SK-N-SH (cell line): ENCODE results near the gene PYGB. TPM values are rescaled to one million over a fixed set of nuclear protein-coding genes. Genes with fewer than 3 reads are reported as not detected.

Experiments used
- CTCF ChIA-PET: fragments of 300-600, 350-600 bp; formaldehyde crosslinking; extraction: SDS; loops from one replicate; lab custom pipeline; 2021; lab: Yijun Ruan, JAX
- POLR2A ChIA-PET: fragments of 350-600 bp; sonication (Branson Sonifier 250); formaldehyde crosslinking; extraction: SDS; loops from one replicate; lab custom pipeline; 2020; ENCODE audit warnings: antibody characterized with exemption, inconsistent platforms; lab: Yijun Ruan, JAX
- DNase-seq: peaks from one replicate; pipeline ENCODE4 v3.0.0; 2012
- H2AFZ ChIP-seq: fragments of 200-600 bp; sonication (generic); 2 replicates; pipeline ENCODE4 v1.8.1; 2016; ENCODE audit warnings: antibody characterized with exemption, mild to moderate bottlenecking, low read depth
- H3F3A ChIP-seq: fragments of 200-600 bp; sonication (generic); replicated peaks from 2 replicates; pipeline ENCODE3; 2016; ENCODE audit warnings: antibody characterized with exemption, mild to moderate bottlenecking; ENCODE audit not compliant: insufficient read depth
- H3K27ac ChIP-seq, 2 experiments: fragments of 200-500 bp in 1 of 2; fragments of 200-600 bp in 1 of 2; sonication (Bioruptor generic) in 1 of 2; sonication (generic), shearing (Covaris generic) in 1 of 2; 2 replicates each; pipeline versions ENCODE4 v1.5.1 to v1.6.1; 2014 to 2016; ENCODE audit warnings: low read depth in 2 of 2, inconsistent platforms in 1 of 2, low read length in 1 of 2, mild to moderate bottlenecking in 1 of 2, mixed read lengths in 1 of 2
- H3K27me3 ChIP-seq: fragments of 200-600 bp; sonication (generic), shearing (Covaris generic); 2 replicates; pipeline ENCODE4 v1.6.1; 2016; ENCODE audit warnings: mixed run types; ENCODE audit not compliant: insufficient read depth
- H3K36me3 ChIP-seq, 2 experiments: fragments of 200-500 bp in 1 of 2; fragments of 200-600 bp in 1 of 2; sonication (Bioruptor generic) in 1 of 2; sonication (generic) in 1 of 2; replicated peaks in 1 of 2; 2 replicates each; pipeline versions ENCODE3 to v1.5.1; 2014 to 2016; ENCODE audit warnings: low read length in 1 of 2, mild to moderate bottlenecking in 1 of 2; ENCODE audit not compliant: insufficient read depth in 2 of 2, control insufficient read depth in 1 of 2
- H3K4me1 ChIP-seq, 2 experiments: fragments of 200-500 bp in 1 of 2; fragments of 200-600 bp in 1 of 2; sonication (Bioruptor generic) in 1 of 2; sonication (generic), shearing (Covaris generic) in 1 of 2; 2 replicates each; pipeline versions ENCODE4 v1.5.1 to v1.6.1; 2014 to 2016; ENCODE audit warnings: low read depth in 1 of 2, low read length in 1 of 2, mixed run types in 1 of 2; ENCODE audit not compliant: insufficient read depth in 2 of 2, control insufficient read depth in 1 of 2
- H3K4me2 ChIP-seq: fragments of 200-600 bp; sonication (generic), shearing (Covaris generic); 2 replicates; pipeline ENCODE4 v1.6.1; 2017; ENCODE audit warnings: mixed run types
- H3K4me3 ChIP-seq, 2 experiments: fragments of 200-500 bp in 1 of 2; fragments of 200-600 bp in 1 of 2; sonication (Bioruptor generic) in 1 of 2; sonication (generic), shearing (Covaris generic) in 1 of 2; 2 replicates each; pipeline versions ENCODE4 v1.5.1 to v1.8.1; 2014 to 2016; ENCODE audit warnings: low read depth in 2 of 2, inconsistent platforms in 1 of 2, low read length in 1 of 2, mild to moderate bottlenecking in 1 of 2, mixed read lengths in 1 of 2, moderate library complexity in 1 of 2
- H3K79me2 ChIP-seq: fragments of 200-600 bp; sonication (generic); 2 replicates; pipeline ENCODE4 v1.8.1; 2017; ENCODE audit warnings: mild to moderate bottlenecking; ENCODE audit not compliant: insufficient read depth
- H3K9ac ChIP-seq: fragments of 200-600 bp; sonication (generic); 2 replicates; pipeline ENCODE4 v1.6.1; 2017; ENCODE audit warnings: mixed run types
- H3K9me2 ChIP-seq: fragments of 200-600 bp; sonication (generic); 2 replicates; pipeline ENCODE4 v1.6.1; 2017; ENCODE audit warnings: mixed run types
- H3K9me3 ChIP-seq: fragments of 200-600 bp; sonication (generic); 2 replicates; pipeline ENCODE4 v1.6.1; 2017; ENCODE audit warnings: mixed run types, mild to moderate bottlenecking, moderate library complexity
- H4K20me1 ChIP-seq: fragments of 200-600 bp; sonication (generic); 2 replicates; pipeline ENCODE4 v1.6.1; 2017; ENCODE audit warnings: mild to moderate bottlenecking, mixed run types; ENCODE audit not compliant: insufficient read depth
- CHD2 ChIP-seq: fragments of 150-350 bp; IDR thresholded peaks from 2 replicates; pipeline ENCODE4 v1.6.1; 2018; ENCODE audit warnings: low read length; ENCODE audit not compliant: partially characterized antibody
- ELF1 ChIP-seq: IDR thresholded peaks from 2 replicates; pipeline ENCODE4 v1.4.0; 2012
- FOSL2 ChIP-seq: IDR thresholded peaks from 2 replicates; pipeline ENCODE4 v1.4.0; 2012; ENCODE audit warnings: low read depth, mild to moderate bottlenecking, moderate library complexity, borderline replicate concordance
- FOXJ3 ChIP-seq: sonication (generic); formaldehyde crosslinking; IDR thresholded peaks from 2 replicates; pipeline ENCODE4 v1.5.1; 2020; ENCODE audit warnings: mild to moderate bottlenecking, missing genetic modification reagents
- FOXM1 ChIP-seq: IDR thresholded peaks from 2 replicates; pipeline ENCODE4 v1.4.0; 2012; ENCODE audit warnings: low read depth, mild to moderate bottlenecking
- IRF3 ChIP-seq: fragments of 150-350 bp; IDR thresholded peaks from 2 replicates; pipeline ENCODE4 v1.6.1; 2016; ENCODE audit warnings: mild to moderate bottlenecking, low read depth, low read length
- MXI1 ChIP-seq: IDR thresholded peaks from 2 replicates; pipeline ENCODE4 v1.6.1; 2012; ENCODE audit warnings: mild to moderate bottlenecking, low read depth, low read length, improper control_type of control experiment
- NRF1 ChIP-seq: IDR thresholded peaks from 2 replicates; pipeline ENCODE4 v1.6.1; 2012; ENCODE audit warnings: low read depth, mild to moderate bottlenecking, low read length
- PBX3 ChIP-seq: IDR thresholded peaks from 2 replicates; pipeline ENCODE4; 2012
- RAD21 ChIP-seq: IDR thresholded peaks from 2 replicates; pipeline ENCODE4 v1.6.1; 2012; ENCODE audit warnings: mild to moderate bottlenecking, low read length
- RFX5 ChIP-seq: IDR thresholded peaks from 2 replicates; pipeline ENCODE4 v1.6.1; 2012; ENCODE audit warnings: mild to moderate bottlenecking, improper control_type of control experiment, low read length
- RXRA ChIP-seq: IDR thresholded peaks from 2 replicates; pipeline ENCODE4 v1.4.0; 2012; ENCODE audit warnings: low read depth, mild to moderate bottlenecking, borderline replicate concordance
- SIN3A ChIP-seq: IDR thresholded peaks from 2 replicates; pipeline ENCODE4 v1.6.1; 2012; ENCODE audit warnings: low read depth, mild to moderate bottlenecking, low read length, moderate library complexity, borderline replicate concordance
- TAF1 ChIP-seq: IDR thresholded peaks from 2 replicates; pipeline ENCODE4 v1.6.1; 2012; ENCODE audit warnings: low read depth, mild to moderate bottlenecking, low read length, moderate library complexity, borderline replicate concordance
- USF1 ChIP-seq: IDR thresholded peaks from 2 replicates; pipeline ENCODE4 v1.4.0; 2012; ENCODE audit warnings: low read depth, borderline replicate concordance
- USF2 ChIP-seq: fragments of 150-350 bp; IDR thresholded peaks from 2 replicates; pipeline ENCODE4 v1.6.1; 2017; ENCODE audit warnings: antibody characterized with exemption, low read length, low read depth, borderline replicate concordance
- WGBS: methylation state at CpG from one replicate; pipeline ENCODE4 v1.1.6; 2017; ENCODE audit warnings: low lambda C conversion rate; 5-methylcytosine and 5-hydroxymethylcytosine counted together
- polyA plus RNA-seq, 3 experiments: library from polyadenylated mRNA; depleted of rRNA; stranded (reverse); fragments of >200 nt; gene quantifications; 2 replicates each; pipeline ENCODE4 v1.2.3, GENCODE V29; 2012

Gene PYGB
- polyA plus RNA-seq, 1 of the 3 experiments (the other 2 are of a cell fraction): 35.8 TPM

- H2AFZ ChIP-seq: no peak overlapping the region
- no peaks in the 10 kb centered on the region for H3K27me3 ChIP-seq
- H3K4me3 ChIP-seq: no peak overlapping the region
- ChIA-PET POLR2A (no interaction called here), CTCF (interaction anchor here (0.7 kb wide), 1 partner anchor 60 kb away, joined by 3 read pairs; no protein-coding TSS in a partner anchor)
- peaks cover 0 to 5% of the 10 kb centered on the region in 2 experiments; a peak in 1 of 4 replicates for H3K4me1 ChIP-seq
- WGBS: 97% methylated on average over 12 of the region's 12 CpGs
- peaks cover 34% of the 10 kb centered on the region for H3K79me2 ChIP-seq
- no peaks in the 10 kb centered on the region for H3K9me2 ChIP-seq
- TF ChIP-seq MXI1 (no peak), FOXJ3 (no peak), USF2 (no peak), TAF1 (no peak), FOSL2 (no peak), FOXM1 (no peak), SIN3A (no peak), IRF3 (no peak), RFX5 (no peak)
- H4K20me1 ChIP-seq: peaks cover 7% of the 10 kb centered on the region; the same call in 1 of the 2 replicates
- no peak overlapping the region for H3K27ac ChIP-seq
- H3K9me3 ChIP-seq: no peaks in the 10 kb centered on the region
- H3F3A ChIP-seq: no peaks in the 10 kb centered on the region
- DNase-seq: no peak
- no peak overlapping the region for H3K4me2 ChIP-seq
- H3K36me3 ChIP-seq: peaks cover 0 to 3% of the 10 kb centered on the region in 2 experiments
- no peak overlapping the region for H3K9ac ChIP-seq
Observed at GRCh38 chr20:25339608-25340007, 91.7 kb downstream of the PYGB start.

- H3K27ac ChIP-seq: no peak overlapping the region
- H3K4me1 ChIP-seq: peaks cover 0 to 5% of the 10 kb centered on the region in 2 experiments; a peak in 1 of 4 replicates
- 93% methylated on average over 1 of the region's 1 CpG for WGBS
- peaks cover 0 to 3% of the 10 kb centered on the region in 2 experiments for H3K36me3 ChIP-seq
- H3K4me3 ChIP-seq: no peak overlapping the region
- no peaks in the 10 kb centered on the region for H3K27me3 ChIP-seq
- H3K79me2 ChIP-seq: peaks cover 34% of the 10 kb centered on the region
- H3K9ac ChIP-seq: no peak overlapping the region
- H2AFZ ChIP-seq: no peak overlapping the region
- no peak overlapping the region for H3K4me2 ChIP-seq
- no peak for DNase-seq
- no peaks in the 10 kb centered on the region for H3K9me3 ChIP-seq
- TF ChIP-seq MXI1 (no peak), PBX3 (no peak), USF1 (no peak), RXRA (no peak), NRF1 (no peak), ELF1 (no peak), RFX5 (no peak), CHD2 (no peak), RAD21 (no peak), SIN3A (no peak), USF2 (no peak)
- ChIA-PET CTCF (no interaction called here), POLR2A (no interaction called here)
- H3F3A ChIP-seq: no peaks in the 10 kb centered on the region
- H4K20me1 ChIP-seq: peaks cover 7% of the 10 kb centered on the region; the same call in 1 of the 2 replicates
- no peaks in the 10 kb centered on the region for H3K9me2 ChIP-seq
Observed at GRCh38 chr20:25340380-25340779, 92.5 kb downstream of the PYGB start.
